ENCODE measurements around the gene CYP2E1.
A peak's percentile ranks its signal among the peaks of the same experiment; 100 is the strongest.
"Not testable (repeated sequence)": the region's sequence is repeated elsewhere in the genome, so short reads cannot be mapped to it uniquely, and the experiment has no call there.

CYP2E1 gene

GRCh38 chr10:133541441-133541975 is 14.3 kb downstream of the CYP2E1 start:
- not testable (repeated sequence) for ATAC-seq; H3K27ac Mint-ChIP-seq; DNase-seq; H3K27me3 Mint-ChIP-seq; H3K9me3 Mint-ChIP-seq; H3K4me1 Mint-ChIP-seq; H3K36me3 Mint-ChIP-seq (ENCODE audit: low read depth); H3K4me3 Mint-ChIP-seq

GRCh38 chr10:133544506-133544905 is 17.3 kb downstream of the CYP2E1 start:
- Mint-ChIP-seq H3K4me3 (no peak overlapping the region), H3K9me3 (peaks cover 17% of the 10 kb centered on the region), H3K27ac (no peak overlapping the region), H3K4me1 (no peaks in the 10 kb centered on the region), H3K36me3 (ENCODE audit: low read depth) (peaks cover 8% of the 10 kb centered on the region), H3K27me3 (peaks cover 20% of the 10 kb centered on the region)
- DNase-seq (no peak), ATAC-seq (no peak)

GRCh38 chr10:133554600-133554999 is 27.4 kb downstream of the CYP2E1 start:
- H3K4me1 Mint-ChIP-seq: no peaks in the 10 kb centered on the region
- no peaks in the 10 kb centered on the region for H3K9me3 Mint-ChIP-seq
- peaks cover 22% of the 10 kb centered on the region for H3K27me3 Mint-ChIP-seq
- no peak for ATAC-seq
- no peak overlapping the region for H3K4me3 Mint-ChIP-seq
- DNase-seq: no peak
- H3K36me3 Mint-ChIP-seq (ENCODE audit: low read depth): no peaks in the 10 kb centered on the region
- H3K27ac Mint-ChIP-seq: no peak overlapping the region

GRCh38 chr10:133555521-133555920 is 28.4 kb downstream of the CYP2E1 start:
- H3K27ac Mint-ChIP-seq: no peak overlapping the region
- no peaks in the 10 kb centered on the region for H3K4me1 Mint-ChIP-seq
- no peak overlapping the region for H3K4me3 Mint-ChIP-seq
- H3K9me3 Mint-ChIP-seq: no peaks in the 10 kb centered on the region
- no peaks in the 10 kb centered on the region for H3K36me3 Mint-ChIP-seq (ENCODE audit: low read depth)
- no peak for ATAC-seq
- DNase-seq: no peak
- H3K27me3 Mint-ChIP-seq: peaks cover 18% of the 10 kb centered on the region

- Mint-ChIP-seq H3K4me1 (no peaks in the 10 kb centered on the region), H3K27ac (no peak overlapping the region)
- ATAC-seq: no peak
Observed at GRCh38 chr10:133557381-133557780, 30.2 kb downstream of the CYP2E1 start.

GRCh38 chr10:133559216-133559615 is 32.1 kb downstream of the CYP2E1 start:
- Mint-ChIP-seq H3K27me3 (peaks cover 18% of the 10 kb centered on the region), H3K4me1 (no peaks in the 10 kb centered on the region), H3K4me3 (no peak overlapping the region), H3K27ac (no peak overlapping the region), H3K9me3 (no peaks in the 10 kb centered on the region), H3K36me3 (ENCODE audit: low read depth) (no peaks in the 10 kb centered on the region)
- no peak for ATAC-seq
- DNase-seq: no peak

More at GRCh38 chr10:133557381-133557780, 30.2 kb downstream of the CYP2E1 start:
- Mint-ChIP-seq H3K4me3 (no peak overlapping the region), H3K27me3 (peaks cover 18% of the 10 kb centered on the region), H3K36me3 (ENCODE audit: low read depth) (no peaks in the 10 kb centered on the region), H3K9me3 (no peaks in the 10 kb centered on the region)
- DNase-seq: no peak

GRCh38 chr10:133564816-133565215 is 37.7 kb downstream of the CYP2E1 start:
- DNase-seq: no peak
- no peak overlapping the region for H3K27ac Mint-ChIP-seq
- H3K4me1 Mint-ChIP-seq: no peaks in the 10 kb centered on the region
- H3K27me3 Mint-ChIP-seq: peaks cover 12% of the 10 kb centered on the region
- no peaks in the 10 kb centered on the region for H3K9me3 Mint-ChIP-seq
- no peaks in the 10 kb centered on the region for H3K36me3 Mint-ChIP-seq (ENCODE audit: low read depth)
- no peak overlapping the region for H3K4me3 Mint-ChIP-seq
- no peak for ATAC-seq

- DNase-seq (no peak), ATAC-seq (no peak)
Observed at GRCh38 chr10:133565441-133566294, 38.5 kb downstream of the CYP2E1 start, which contains the start of gene SYCE1. SYCE1 (minus strand) TSS chr10:133565583; CDS start chr10:133565529, 54 bp downstream.

GRCh38 chr10:133567119-133567518 is 40.0 kb downstream of the CYP2E1 start:
- Mint-ChIP-seq H3K4me3 (no peak overlapping the region), H3K4me1 (no peaks in the 10 kb centered on the region), H3K27ac (no peak overlapping the region), H3K9me3 (no peaks in the 10 kb centered on the region), H3K27me3 (peaks cover 13% of the 10 kb centered on the region), H3K36me3 (ENCODE audit: low read depth) (no peaks in the 10 kb centered on the region)
- no peak for ATAC-seq
- no peak for DNase-seq

More at GRCh38 chr10:133565441-133566294, 38.5 kb downstream of the CYP2E1 start, which contains the start of gene SYCE1:
- no peaks in the 10 kb centered on the region for H3K4me1 Mint-ChIP-seq
- H3K9me3 Mint-ChIP-seq: no peaks in the 10 kb centered on the region
- peaks cover 13% of the 10 kb centered on the region for H3K27me3 Mint-ChIP-seq
- no peaks in the 10 kb centered on the region for H3K36me3 Mint-ChIP-seq (ENCODE audit: low read depth)
- no peak within 1 kb of the TSS for H3K4me3 Mint-ChIP-seq
- H3K27ac Mint-ChIP-seq: no peak within 1 kb of the TSS

- Mint-ChIP-seq H3K27me3 (peaks cover 13% of the 10 kb centered on the region), H3K9me3 (peaks cover under 1% of the 10 kb centered on the region), H3K4me1 (no peaks in the 10 kb centered on the region), H3K36me3 (ENCODE audit: low read depth) (no peaks in the 10 kb centered on the region), H3K4me3 (no peak overlapping the region), H3K27ac (no peak overlapping the region)
- ATAC-seq (no peak), DNase-seq (no peak)
Observed at GRCh38 chr10:133567609-133568286, 40.6 kb downstream of the CYP2E1 start.

- Mint-ChIP-seq H3K27me3 (peaks cover 13% of the 10 kb centered on the region), H3K27ac (no peak overlapping the region), H3K4me1 (no peaks in the 10 kb centered on the region), H3K9me3 (peaks cover 5% of the 10 kb centered on the region), H3K4me3 (no peak overlapping the region), H3K36me3 (ENCODE audit: low read depth) (peaks cover under 1% of the 10 kb centered on the region)
- no peak for DNase-seq
- ATAC-seq: no peak
Observed at GRCh38 chr10:133568287-133568614, 41.1 kb downstream of the CYP2E1 start.

GRCh38 chr10:133568831-133569527 is 41.8 kb downstream of the CYP2E1 start:
- H3K4me1 Mint-ChIP-seq; H3K27ac Mint-ChIP-seq; H3K36me3 Mint-ChIP-seq (ENCODE audit: low read depth); DNase-seq; H3K4me3 Mint-ChIP-seq: not testable (repeated sequence)
- peaks cover 12% of the 10 kb centered on the region for H3K9me3 Mint-ChIP-seq
- ATAC-seq: peak; percentile 18
- peaks cover 13% of the 10 kb centered on the region for H3K27me3 Mint-ChIP-seq

- not testable (repeated sequence) for H3K4me3 Mint-ChIP-seq; ATAC-seq; H3K36me3 Mint-ChIP-seq (ENCODE audit: low read depth); H3K27ac Mint-ChIP-seq; H3K4me1 Mint-ChIP-seq; DNase-seq
- peaks cover 10% of the 10 kb centered on the region for H3K27me3 Mint-ChIP-seq
- H3K9me3 Mint-ChIP-seq: peaks cover 12% of the 10 kb centered on the region
Observed at GRCh38 chr10:133569801-133570200, 42.6 kb downstream of the CYP2E1 start.

GRCh38 chr10:133572055-133572454 is 44.9 kb downstream of the CYP2E1 start:
- not testable (repeated sequence) for H3K4me3 Mint-ChIP-seq; H3K36me3 Mint-ChIP-seq (ENCODE audit: low read depth); H3K4me1 Mint-ChIP-seq; ATAC-seq; H3K27ac Mint-ChIP-seq; DNase-seq; H3K27me3 Mint-ChIP-seq
- H3K9me3 Mint-ChIP-seq: peaks cover 12% of the 10 kb centered on the region
